HepG2 (cell line): ENCODE data around the gene DARS2. TPM values are rescaled to one million over a fixed set of nuclear protein-coding genes. Genes with fewer than 3 reads are reported as not detected.

Source experiments
- ARID4A ChIP-seq: sonication (generic); formaldehyde crosslinking; IDR thresholded peaks from 2 replicates; pipeline ENCODE4 v1.5.0; 2020; ENCODE audit warnings: mild to moderate bottlenecking, missing genetic modification reagents, borderline replicate concordance
- ATF6 ChIP-seq: sonication (generic); formaldehyde crosslinking; conservative IDR thresholded peaks from 2 replicates; pipeline ENCODE4 v1.4.0; 2020; ENCODE audit warnings: missing genetic modification reagents
- CREB1 ChIP-seq, 2 experiments: fragments of 450-650 bp in 1 of 2; IDR thresholded peaks; 2 replicates each; pipeline ENCODE4 v1.6.1; 2016 to 2017; ENCODE audit warnings: control low read depth in 1 of 2, mild to moderate bottlenecking in 1 of 2, missing compliant biosample characterization in 1 of 2, missing genetic modification characterization in 1 of 2
- FOXK1 ChIP-seq: sonication (generic); formaldehyde crosslinking; IDR thresholded peaks from 2 replicates; pipeline ENCODE4 v1.4.0; 2020; ENCODE audit warnings: low read depth, missing genetic modification reagents, borderline replicate concordance
- NFE2 ChIP-seq: sonication (generic); formaldehyde crosslinking; IDR thresholded peaks from 2 replicates; pipeline ENCODE4 v1.4.0; 2020; ENCODE audit warnings: missing genetic modification reagents
- REL ChIP-seq: sonication (generic); formaldehyde crosslinking; conservative IDR thresholded peaks from 2 replicates; pipeline ENCODE4 v1.8.0; 2022; ENCODE audit warnings: mild to moderate bottlenecking, missing genetic modification reagents, moderate library complexity
- SOX13 ChIP-seq, 3 experiments: fragments of 450-650 bp in 1 of 3; sonication (generic) in 1 of 3; formaldehyde crosslinking in 1 of 3; IDR thresholded peaks in 2 of 3; conservative IDR thresholded peaks in 1 of 3; 2 replicates each; pipeline versions ENCODE4 v1.5.0 to v1.6.1; 2016 to 2020; ENCODE audit warnings: antibody characterized with exemption in 1 of 3, mild to moderate bottlenecking in 1 of 3, missing compliant biosample characterization in 1 of 3, missing genetic modification reagents in 1 of 3, moderate library complexity in 1 of 3
- SP5 ChIP-seq: IDR thresholded peaks from 2 replicates; pipeline ENCODE4 v1.6.1; 2016; ENCODE audit warnings: low read depth, borderline replicate concordance
- THAP8 ChIP-seq: sonication (generic); formaldehyde crosslinking; IDR thresholded peaks from 2 replicates; pipeline ENCODE4 v1.5.1; 2020; ENCODE audit warnings: missing genetic modification reagents, mild to moderate bottlenecking, borderline replicate concordance
- ZBTB3 ChIP-seq: sonication (generic); formaldehyde crosslinking; IDR thresholded peaks from 2 replicates; pipeline ENCODE4 v1.4.0; 2020; ENCODE audit warnings: low read depth, mild to moderate bottlenecking, moderate library complexity, missing genetic modification reagents, borderline replicate concordance
- ZNF460 ChIP-seq: sonication (generic); formaldehyde crosslinking; IDR thresholded peaks from 2 replicates; pipeline ENCODE4 v1.5.1; 2020; ENCODE audit warnings: missing genetic modification reagents, mild to moderate bottlenecking, borderline replicate concordance
- ZNF501 ChIP-seq: sonication (generic); formaldehyde crosslinking; IDR thresholded peaks from 2 replicates; pipeline ENCODE4 v1.5.1; 2020; ENCODE audit warnings: mild to moderate bottlenecking, moderate library complexity, missing genetic modification reagents
- ZNF652 ChIP-seq: IDR thresholded peaks from 2 replicates; pipeline ENCODE4 v1.6.1; 2016; ENCODE audit warnings: low read depth, borderline replicate concordance
- ZNF737 ChIP-seq: sonication (generic); formaldehyde crosslinking; IDR thresholded peaks from 2 replicates; pipeline ENCODE4 v1.5.0; 2020; ENCODE audit warnings: missing genetic modification reagents, mild to moderate bottlenecking, borderline replicate concordance
- ZNF781 ChIP-seq: sonication (generic); formaldehyde crosslinking; IDR thresholded peaks from 2 replicates; pipeline ENCODE4 v1.5.1; 2020; ENCODE audit warnings: borderline replicate concordance, mild to moderate bottlenecking, missing genetic modification reagents; ENCODE audit errors: not compliant biosample characterization
- ZNF816 ChIP-seq: sonication (generic); formaldehyde crosslinking; IDR thresholded peaks from 2 replicates; pipeline ENCODE4 v1.8.0; 2022; ENCODE audit warnings: missing genetic modification reagents, mild to moderate bottlenecking, borderline replicate concordance
- polyA plus RNA-seq, 8 experiments: library from polyadenylated mRNA; depleted of rRNA in 3 of 8; stranded (reverse) in 7 of 8; unstranded in 1 of 8; fragments of >200 nt; fragmentation: Illumina TruSeq in 4 of 8; extraction: Trizol in 4 of 8; gene quantifications; 2 replicates each; pipeline versions ENCODE4 v1.2.1 to v1.2.3, GENCODE V29; 2011 to 2016; ENCODE audit warnings: low read depth in 4 of 8, missing spikeins in 1 of 8, mixed read lengths in 1 of 8; ENCODE audit not compliant: insufficient read depth in 1 of 8
- total RNA-seq, 5 experiments: library from RNA; depleted of rRNA; stranded (reverse); fragments of >200 nt; fragmentation: Illumina TruSeq; extraction: Trizol; gene quantifications; 2 replicates each; pipeline ENCODE4 v1.2.3, GENCODE V29; 2016; ENCODE audit warnings: low read depth in 1 of 5
- TF ChIP-seq, protein P1 (sequence below): sonication (generic); formaldehyde crosslinking; IDR thresholded peaks from 2 replicates; pipeline ENCODE4 v1.4.0; 2020; ENCODE audit warnings: missing genetic modification reagents

Gene DARS2
- total and polyA plus RNA-seq, 2 of the 13 experiments (the other 11 are each of a cell fraction or from before 2014, with no cell fraction given), result 17.6 to 27.7 TPM

GRCh38 chr1:173824315-173825081 is at the start of gene DARS2, which contains the start of gene CENPL (continued):
- TF ChIP-seq REL, result 0 out of 2 replicates have a peak, but pooled peaks have one; percentile 54
- TF ChIP-seq NFE2 (CRISPR knock-in tag), result no peak
- TF ChIP-seq FOXK1 (CRISPR knock-in tag), result 0 out of 2 replicates have a peak, but pooled peaks have one; percentile 47
- TF ChIP-seq THAP8, result no peak
- no peak for TF ChIP-seq SOX13 (IDR thresholded peaks at IDR 0.05)
- TF ChIP-seq SOX13 (CRISPR knock-in tag; conservative IDR thresholded peaks at IDR 0.05 in 1 of 2, IDR thresholded peaks at IDR 0.05 in 1 of 2), result peak in 1 of 2 experiments; percentile 33; a peak in 1 of 4 replicates
- no peak for TF ChIP-seq ZBTB3
- no peak for TF ChIP-seq ZNF737
- TF ChIP-seq ZNF460, result no peak
- TF ChIP-seq CREB1 (IDR thresholded peaks at IDR 0.05), result peak; percentile 73
- peak; percentile 94 for TF ChIP-seq CREB1 (CRISPR knock-in tag; IDR thresholded peaks at IDR 0.05)
- TF ChIP-seq ZNF501 (CRISPR knock-in tag), result peak; percentile 95
- TF ChIP-seq, protein P1, sequence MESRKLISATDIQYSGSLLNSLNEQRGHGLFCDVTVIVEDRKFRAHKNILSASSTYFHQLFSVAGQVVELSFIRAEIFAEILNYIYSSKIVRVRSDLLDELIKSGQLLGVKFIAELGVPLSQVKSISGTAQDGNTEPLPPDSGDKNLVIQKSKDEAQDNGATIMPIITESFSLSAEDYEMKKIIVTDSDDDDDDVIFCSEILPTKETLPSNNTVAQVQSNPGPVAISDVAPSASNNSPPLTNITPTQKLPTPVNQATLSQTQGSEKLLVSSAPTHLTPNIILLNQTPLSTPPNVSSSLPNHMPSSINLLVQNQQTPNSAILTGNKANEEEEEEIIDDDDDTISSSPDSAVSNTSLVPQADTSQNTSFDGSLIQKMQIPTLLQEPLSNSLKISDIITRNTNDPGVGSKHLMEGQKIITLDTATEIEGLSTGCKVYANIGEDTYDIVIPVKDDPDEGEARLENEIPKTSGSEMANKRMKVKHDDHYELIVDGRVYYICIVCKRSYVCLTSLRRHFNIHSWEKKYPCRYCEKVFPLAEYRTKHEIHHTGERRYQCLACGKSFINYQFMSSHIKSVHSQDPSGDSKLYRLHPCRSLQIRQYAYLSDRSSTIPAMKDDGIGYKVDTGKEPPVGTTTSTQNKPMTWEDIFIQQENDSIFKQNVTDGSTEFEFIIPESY (CRISPR knock-in tag), result peak; percentile 42; the same call in 1 of the 2 replicates
- peak; percentile 95 for TF ChIP-seq ARID4A (CRISPR knock-in tag)
- TF ChIP-seq ATF6 (CRISPR knock-in tag), result no peak
- no peak for TF ChIP-seq ZNF781
- TF ChIP-seq SP5 (CRISPR knock-in tag), result peak; percentile 1; the same call in 1 of the 2 replicates
- TF ChIP-seq ZNF652 (CRISPR knock-in tag), result 0 out of 2 replicates have a peak, but pooled peaks have one; percentile 13
- peak; percentile 20; the same call in 1 of the 2 replicates for TF ChIP-seq ZNF816 (CRISPR knock-in tag)
